ENCODE measurements around the gene RICTOR.
A peak's percentile ranks its signal among the peaks of the same experiment; 100 is the strongest.
"Not testable (repeated sequence)": the region's sequence is repeated elsewhere in the genome, so short reads cannot be mapped to it uniquely, and the experiment has no call there.

RICTOR gene

GRCh38 chr5:39055027-39055767 is 19.0 kb downstream of the RICTOR start:
- Mint-ChIP-seq H3K4me1 (ENCODE audit: low read depth) (peaks cover 80% of the 10 kb centered on the region), H3K27ac (peak overlapping the region; percentile 25)

GRCh38 chr5:39053189-39053588 is 21.0 kb downstream of the RICTOR start:
- no peaks in the 10 kb centered on the region for H3K36me3 Mint-ChIP-seq
- no peaks in the 10 kb centered on the region for H3K27me3 Mint-ChIP-seq
- H3K27ac Mint-ChIP-seq: no peak overlapping the region
- H3K4me1 Mint-ChIP-seq (ENCODE audit: low read depth): peaks cover 76% of the 10 kb centered on the region
- H3K9me3 Mint-ChIP-seq (ENCODE audit: low read depth): no peaks in the 10 kb centered on the region
- no peak overlapping the region for H3K4me3 Mint-ChIP-seq

More at GRCh38 chr5:39055027-39055767, 19.0 kb downstream of the RICTOR start:
- H3K4me3 Mint-ChIP-seq: no peak overlapping the region
- H3K36me3 Mint-ChIP-seq: no peaks in the 10 kb centered on the region
- H3K9me3 Mint-ChIP-seq (ENCODE audit: low read depth): no peaks in the 10 kb centered on the region
- H3K27me3 Mint-ChIP-seq: no peaks in the 10 kb centered on the region

- H3K27ac Mint-ChIP-seq: no peak overlapping the region
Observed at GRCh38 chr5:39052141-39052540, 22.1 kb downstream of the RICTOR start.

GRCh38 chr5:39049315-39049714 is 24.9 kb downstream of the RICTOR start:
- Mint-ChIP-seq H3K4me1 (ENCODE audit: low read depth) (peaks cover 69% of the 10 kb centered on the region), H3K4me3 (no peak overlapping the region), H3K9me3 (ENCODE audit: low read depth) (no peaks in the 10 kb centered on the region), H3K36me3 (peaks cover 2% of the 10 kb centered on the region), H3K27me3 (no peaks in the 10 kb centered on the region), H3K27ac (no peak overlapping the region)

More at GRCh38 chr5:39052141-39052540, 22.1 kb downstream of the RICTOR start:
- H3K9me3 Mint-ChIP-seq (ENCODE audit: low read depth): no peaks in the 10 kb centered on the region
- H3K36me3 Mint-ChIP-seq: no peaks in the 10 kb centered on the region
- no peaks in the 10 kb centered on the region for H3K27me3 Mint-ChIP-seq
- peaks cover 75% of the 10 kb centered on the region for H3K4me1 Mint-ChIP-seq (ENCODE audit: low read depth)
- no peak overlapping the region for H3K4me3 Mint-ChIP-seq

GRCh38 chr5:39040875-39041274 is 33.3 kb downstream of the RICTOR start:
- no peak overlapping the region for H3K4me3 Mint-ChIP-seq

GRCh38 chr5:39034493-39034892 is 39.7 kb downstream of the RICTOR start:
- H3K27me3 Mint-ChIP-seq; H3K36me3 Mint-ChIP-seq; H3K9me3 Mint-ChIP-seq (ENCODE audit: low read depth); H3K27ac Mint-ChIP-seq; H3K4me3 Mint-ChIP-seq: not testable (repeated sequence)
- H3K4me1 Mint-ChIP-seq (ENCODE audit: low read depth): peaks cover 59% of the 10 kb centered on the region

More at GRCh38 chr5:39040875-39041274, 33.3 kb downstream of the RICTOR start:
- H3K4me1 Mint-ChIP-seq (ENCODE audit: low read depth): peaks cover 64% of the 10 kb centered on the region
- peaks cover 14% of the 10 kb centered on the region for H3K36me3 Mint-ChIP-seq
- H3K27me3 Mint-ChIP-seq: no peaks in the 10 kb centered on the region
- peaks cover 3% of the 10 kb centered on the region for H3K9me3 Mint-ChIP-seq (ENCODE audit: low read depth)
- no peak overlapping the region for H3K27ac Mint-ChIP-seq

- Mint-ChIP-seq H3K4me3 (no peak overlapping the region), H3K27ac (peak overlapping the region; percentile 55)
Observed at GRCh38 chr5:39031041-39031440, 43.2 kb downstream of the RICTOR start.

GRCh38 chr5:39025456-39025855 is 48.7 kb downstream of the RICTOR start:
- Mint-ChIP-seq H3K27ac (no peak overlapping the region), H3K36me3 (peaks cover 19% of the 10 kb centered on the region), H3K9me3 (ENCODE audit: low read depth) (peaks cover 7% of the 10 kb centered on the region), H3K4me1 (ENCODE audit: low read depth) (peaks cover 58% of the 10 kb centered on the region), H3K4me3 (no peak overlapping the region), H3K27me3 (no peaks in the 10 kb centered on the region)

More at GRCh38 chr5:39031041-39031440, 43.2 kb downstream of the RICTOR start:
- H3K27me3 Mint-ChIP-seq: no peaks in the 10 kb centered on the region
- H3K36me3 Mint-ChIP-seq: peaks cover 17% of the 10 kb centered on the region
- peaks cover 7% of the 10 kb centered on the region for H3K9me3 Mint-ChIP-seq (ENCODE audit: low read depth)
- H3K4me1 Mint-ChIP-seq (ENCODE audit: low read depth): peaks cover 38% of the 10 kb centered on the region

- Mint-ChIP-seq H3K36me3 (peaks cover 19% of the 10 kb centered on the region), H3K27me3 (no peaks in the 10 kb centered on the region), H3K27ac (peak overlapping the region; percentile 0), H3K4me3 (no peak overlapping the region), H3K4me1 (ENCODE audit: low read depth) (peaks cover 57% of the 10 kb centered on the region), H3K9me3 (ENCODE audit: low read depth) (peaks cover 7% of the 10 kb centered on the region)
Observed at GRCh38 chr5:39024884-39025283, 49.3 kb downstream of the RICTOR start.

- Mint-ChIP-seq H3K27me3 (no peaks in the 10 kb centered on the region), H3K4me3 (peak overlapping the region; percentile 20), H3K36me3 (peaks cover 26% of the 10 kb centered on the region), H3K4me1 (ENCODE audit: low read depth) (peaks cover 65% of the 10 kb centered on the region), H3K27ac (no peak overlapping the region), H3K9me3 (ENCODE audit: low read depth) (peaks cover 7% of the 10 kb centered on the region)
Observed at GRCh38 chr5:39024005-39024404, 50.2 kb downstream of the RICTOR start.

GRCh38 chr5:39023121-39023520 is 51.1 kb downstream of the RICTOR start:
- Mint-ChIP-seq H3K4me3 (peak overlapping the region; percentile 8), H3K9me3 (ENCODE audit: low read depth) (no peaks in the 10 kb centered on the region), H3K27ac (peak overlapping the region; percentile 54), H3K27me3 (no peaks in the 10 kb centered on the region), H3K36me3 (peaks cover 27% of the 10 kb centered on the region), H3K4me1 (ENCODE audit: low read depth) (peaks cover 70% of the 10 kb centered on the region)

- Mint-ChIP-seq H3K36me3 (peaks cover 25% of the 10 kb centered on the region), H3K9me3 (ENCODE audit: low read depth) (no peaks in the 10 kb centered on the region), H3K4me1 (ENCODE audit: low read depth) (peaks cover 76% of the 10 kb centered on the region), H3K27me3 (no peaks in the 10 kb centered on the region), H3K27ac (peak overlapping the region; percentile 55), H3K4me3 (no peak overlapping the region)
Observed at GRCh38 chr5:39022151-39022550, 52.0 kb downstream of the RICTOR start.

GRCh38 chr5:39021413-39021812 is 52.8 kb downstream of the RICTOR start:
- no peak overlapping the region for H3K4me3 Mint-ChIP-seq
- H3K9me3 Mint-ChIP-seq (ENCODE audit: low read depth): no peaks in the 10 kb centered on the region
- peaks cover 81% of the 10 kb centered on the region for H3K4me1 Mint-ChIP-seq (ENCODE audit: low read depth)
- H3K36me3 Mint-ChIP-seq: peaks cover 27% of the 10 kb centered on the region
- H3K27me3 Mint-ChIP-seq: no peaks in the 10 kb centered on the region
- H3K27ac Mint-ChIP-seq: no peak overlapping the region

GRCh38 chr5:39020458-39020857 is 53.7 kb downstream of the RICTOR start:
- Mint-ChIP-seq H3K27ac (no peak overlapping the region), H3K9me3 (ENCODE audit: low read depth) (no peaks in the 10 kb centered on the region), H3K4me1 (ENCODE audit: low read depth) (peaks cover 82% of the 10 kb centered on the region), H3K4me3 (no peak overlapping the region), H3K27me3 (no peaks in the 10 kb centered on the region), H3K36me3 (peaks cover 28% of the 10 kb centered on the region)

GRCh38 chr5:39019254-39019653 is 54.9 kb downstream of the RICTOR start:
- Mint-ChIP-seq H3K27ac (no peak overlapping the region), H3K36me3 (peaks cover 28% of the 10 kb centered on the region), H3K4me3 (no peak overlapping the region), H3K27me3 (no peaks in the 10 kb centered on the region), H3K4me1 (ENCODE audit: low read depth) (peaks cover 72% of the 10 kb centered on the region), H3K9me3 (ENCODE audit: low read depth) (no peaks in the 10 kb centered on the region)

GRCh38 chr5:39017504-39017903 is 56.7 kb downstream of the RICTOR start:
- no peaks in the 10 kb centered on the region for H3K9me3 Mint-ChIP-seq (ENCODE audit: low read depth)
- H3K4me3 Mint-ChIP-seq: no peak overlapping the region

More at GRCh38 chr5:39017504-39017903, 56.7 kb downstream of the RICTOR start:
- Mint-ChIP-seq H3K36me3 (peaks cover 35% of the 10 kb centered on the region), H3K4me1 (ENCODE audit: low read depth) (peaks cover 55% of the 10 kb centered on the region), H3K27ac (no peak overlapping the region), H3K27me3 (no peaks in the 10 kb centered on the region)

All from activated naive CD8-positive, alpha-beta T cell (primary cell).